Kidney (tissue), 14 donors: Measurements from ENCODE around the gene CRLF1. TPM values are rescaled to one million over a fixed set of nuclear protein-coding genes. Genes with fewer than 3 reads are reported as not detected.
"Not testable (repeated sequence)": the region's sequence is repeated elsewhere in the genome, so short reads cannot be mapped to it uniquely, and the experiment has no call there.

Experiments used
- DNase-seq, 5 donors: peaks; one replicate each; pipeline ENCODE4 v3.0.0-alpha.2; 2013 to 2020
- FAIRE-seq: peaks from 2 replicates; lab custom pipeline; 2012; peaks lifted over from hg19 to GRCh38; lab: Jason Lieb, UNC
- H3K27ac ChIP-seq, 2 donors: one replicate each; pipeline ENCODE4 v1.7.0; 2013; ENCODE audit warnings: low read depth in 2 of 2, low read length in 2 of 2, inconsistent platforms in 1 of 2
- H3K27me3 ChIP-seq: one replicate; pipeline ENCODE4 v1.7.1; 2013; ENCODE audit warnings: low read length, inconsistent platforms; ENCODE audit not compliant: control insufficient read depth, insufficient read depth
- H3K36me3 ChIP-seq, 3 donors: one replicate each; pipeline versions ENCODE4 v1.7.0 to v1.7.1; 2013; ENCODE audit warnings: low read length in 3 of 3, control low read depth in 1 of 3, inconsistent platforms in 1 of 3; ENCODE audit not compliant: insufficient read depth in 3 of 3, control insufficient read depth in 2 of 3
- H3K4me1 ChIP-seq, 3 donors: one replicate each; pipeline versions ENCODE4 v1.7.0 to v1.7.1; 2013; ENCODE audit warnings: low read length in 3 of 3, inconsistent platforms in 1 of 3, low read depth in 1 of 3; ENCODE audit not compliant: control insufficient read depth in 2 of 3, insufficient read depth in 2 of 3
- H3K4me3 ChIP-seq, 3 donors: one replicate each; pipeline versions ENCODE4 v1.7.0 to v1.8.1; 2013; ENCODE audit warnings: low read length in 3 of 3, control low read depth in 1 of 3, inconsistent platforms in 1 of 3
- H3K9ac ChIP-seq, 3 donors: one replicate each; pipeline versions ENCODE4 v1.7.0 to v1.7.1; 2013; ENCODE audit warnings: low read length in 3 of 3, control low read depth in 1 of 3, inconsistent platforms in 1 of 3
- H3K9me3 ChIP-seq, 3 donors: one replicate each; pipeline versions ENCODE4 v1.7.0 to v1.7.1; 2013; ENCODE audit warnings: low read length in 3 of 3, control low read depth in 1 of 3, inconsistent platforms in 1 of 3; ENCODE audit not compliant: control insufficient read depth in 2 of 3, insufficient read depth in 1 of 3
- intact Hi-C: fragments of 100-400 bp; cut with DNase I; formaldehyde crosslinking; loops from one replicate; pipeline ENCODE4 v1.11.1; 2022
- polyA plus RNA-seq: library from polyadenylated mRNA; stranded (reverse); fragments of 350-450 nt; fragmentation: Illumina TruSeq; extraction: RNeasy Lipid Tissue Mini Kit (QIAGEN cat#74804); gene quantifications from one replicate; pipeline ENCODE4 v1.2.3, GENCODE V29; 2014; ENCODE audit warnings: low read depth, low replicate concordance; ENCODE audit not compliant: insufficient read depth
- total RNA-seq: library from RNA; stranded (reverse); fragmentation: NEBNext Ultra II Directional; extraction: Animal tissue kit (Norgen Biotek cat#: 25700); gene quantifications from one replicate; pipeline ENCODE4 v1.2.1, GENCODE V29; 2021
- TF ChIP-seq, protein P1 (sequence below): IDR thresholded peaks from 3 replicates; pipeline ENCODE4 v1.5.1; 2012; ENCODE audit warnings: mild to moderate bottlenecking, moderate library complexity, borderline replicate concordance; ENCODE audit not compliant: insufficient read depth; ENCODE audit errors: extremely low read depth
- donor health status: control.
- donor health status: control.
- donor health status: control.
- donor health status: control.
- donor health status: control.
- donor health status: DM: yes; HTN: yes; CAD: no.
- donor health status: Normal renal cell carcinoma (clear cell type).

CRLF1 gene
- total and polyA plus RNA-seq, 2 donors from 2014 or later = 6.6 to 28.9 TPM

DNA sequence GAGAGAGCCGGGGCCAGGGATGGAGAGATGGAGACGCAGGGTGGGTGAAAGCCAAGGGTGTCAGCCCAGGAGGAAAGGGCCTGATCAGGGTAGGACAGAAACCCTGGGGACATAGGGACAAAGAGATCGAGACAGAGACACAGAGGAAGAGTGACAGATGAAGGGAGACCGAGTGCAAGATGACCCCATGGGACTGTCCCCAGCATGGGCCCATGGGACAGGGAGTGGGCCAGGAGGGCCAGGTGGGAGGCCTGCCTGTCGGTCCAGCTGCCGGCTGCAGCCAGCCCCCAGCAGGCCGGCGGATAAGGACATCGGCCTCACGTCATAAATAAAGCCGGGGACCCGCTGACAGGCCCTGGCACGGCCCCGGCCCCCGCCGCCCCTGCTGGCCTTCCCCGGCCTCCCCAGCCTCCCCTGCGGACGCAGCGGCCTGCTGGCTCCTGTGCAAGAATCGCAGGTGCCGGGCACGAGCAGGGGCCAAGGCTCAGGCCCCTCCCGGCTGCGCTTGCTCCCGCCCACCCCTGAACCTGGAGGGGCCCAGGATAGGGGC is 11.7 kb downstream of the CRLF1 start:
- TF ChIP-seq, protein P1, sequence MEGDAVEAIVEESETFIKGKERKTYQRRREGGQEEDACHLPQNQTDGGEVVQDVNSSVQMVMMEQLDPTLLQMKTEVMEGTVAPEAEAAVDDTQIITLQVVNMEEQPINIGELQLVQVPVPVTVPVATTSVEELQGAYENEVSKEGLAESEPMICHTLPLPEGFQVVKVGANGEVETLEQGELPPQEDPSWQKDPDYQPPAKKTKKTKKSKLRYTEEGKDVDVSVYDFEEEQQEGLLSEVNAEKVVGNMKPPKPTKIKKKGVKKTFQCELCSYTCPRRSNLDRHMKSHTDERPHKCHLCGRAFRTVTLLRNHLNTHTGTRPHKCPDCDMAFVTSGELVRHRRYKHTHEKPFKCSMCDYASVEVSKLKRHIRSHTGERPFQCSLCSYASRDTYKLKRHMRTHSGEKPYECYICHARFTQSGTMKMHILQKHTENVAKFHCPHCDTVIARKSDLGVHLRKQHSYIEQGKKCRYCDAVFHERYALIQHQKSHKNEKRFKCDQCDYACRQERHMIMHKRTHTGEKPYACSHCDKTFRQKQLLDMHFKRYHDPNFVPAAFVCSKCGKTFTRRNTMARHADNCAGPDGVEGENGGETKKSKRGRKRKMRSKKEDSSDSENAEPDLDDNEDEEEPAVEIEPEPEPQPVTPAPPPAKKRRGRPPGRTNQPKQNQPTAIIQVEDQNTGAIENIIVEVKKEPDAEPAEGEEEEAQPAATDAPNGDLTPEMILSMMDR = no peak
- Histone ChIP-seq H3K27me3 (peaks cover 2% of the 10 kb centered on the region), H3K4me1 (peaks cover 0 to 6% (median 0%) of the 10 kb centered on the region in 3 donors)

DNA sequence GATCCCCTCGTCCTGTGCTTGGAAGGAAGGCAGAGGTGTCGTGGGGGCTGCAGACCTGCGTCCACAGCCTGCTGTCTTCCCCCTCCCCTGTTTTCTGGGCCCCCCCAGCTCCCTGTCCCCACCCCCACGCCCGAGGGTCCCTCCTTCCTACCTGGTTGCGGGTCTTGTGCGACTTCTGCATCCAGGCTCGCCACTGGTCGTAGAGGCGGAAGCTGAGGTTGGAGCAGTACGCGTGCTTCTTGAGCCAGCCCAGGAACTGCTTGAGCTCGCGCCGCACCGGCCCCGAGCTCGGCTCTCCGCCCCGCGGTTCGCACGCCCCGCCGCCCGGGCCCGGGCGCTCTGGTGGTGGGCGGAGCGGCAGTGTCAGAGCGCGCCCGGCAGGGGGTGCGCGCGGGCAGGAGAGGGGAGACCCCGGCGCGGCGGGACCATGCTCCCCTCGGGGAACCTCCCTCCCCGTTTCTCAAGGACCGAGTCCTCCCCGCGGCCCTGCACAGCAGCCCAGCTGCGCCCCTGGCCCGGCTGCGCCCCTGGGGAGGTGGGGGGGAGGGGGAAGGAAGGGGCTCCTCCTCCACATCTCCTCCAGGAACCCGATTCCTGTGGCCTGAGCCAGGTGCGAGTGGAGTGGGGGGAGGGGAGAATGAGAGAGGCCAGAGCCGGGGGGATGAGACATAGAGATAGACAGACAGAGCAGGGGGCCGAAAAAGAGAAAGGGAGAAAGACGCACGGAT is 12.3 kb downstream of the CRLF1 start:
- peaks cover 2% of the 10 kb centered on the region for H3K27me3 ChIP-seq
- H3K9me3 ChIP-seq = no peaks in the 10 kb centered on the region
- TF ChIP-seq, protein P1 = peak; percentile 76
- DNase-seq = peak; percentile 84 to 95 (median 92)
- H3K36me3 ChIP-seq = peaks cover 0 to 3% (median 2%) of the 10 kb centered on the region in 3 donors
- H3K27ac ChIP-seq = no peak overlapping the region
- H3K4me1 ChIP-seq = peaks cover 0 to 12% (median 0%) of the 10 kb centered on the region in 3 donors
- FAIRE-seq = no peak
- H3K4me3 ChIP-seq = peak overlapping the region in 2 of 3 donors; percentile 18 to 25
- intact Hi-C loops = loop anchor here (10.0 kb wide), 1 partner anchor 251 kb away; no protein-coding TSS in a partner anchor
- peak overlapping the region in 2 of 3 donors; percentile 12 to 65 for H3K9ac ChIP-seq

More for the DNA sequence above, 11.7 kb downstream of the CRLF1 start:
- Histone ChIP-seq H3K9me3 (no peaks in the 10 kb centered on the region), H3K9ac (peak overlapping the region in 1 of 3 donors; percentile 65), H3K27ac (no peak overlapping the region), H3K36me3 (peaks cover 0 to 3% (median 2%) of the 10 kb centered on the region in 3 donors), H3K4me3 (peak overlapping the region in 2 of 3 donors; percentile 18 to 25)
- FAIRE-seq (no peak), DNase-seq (peak in 1 of 5 donors; percentile 70)
- intact Hi-C loops = loop anchor here (10.0 kb wide), 1 partner anchor 250 kb away; no protein-coding TSS in a partner anchor

DNA sequence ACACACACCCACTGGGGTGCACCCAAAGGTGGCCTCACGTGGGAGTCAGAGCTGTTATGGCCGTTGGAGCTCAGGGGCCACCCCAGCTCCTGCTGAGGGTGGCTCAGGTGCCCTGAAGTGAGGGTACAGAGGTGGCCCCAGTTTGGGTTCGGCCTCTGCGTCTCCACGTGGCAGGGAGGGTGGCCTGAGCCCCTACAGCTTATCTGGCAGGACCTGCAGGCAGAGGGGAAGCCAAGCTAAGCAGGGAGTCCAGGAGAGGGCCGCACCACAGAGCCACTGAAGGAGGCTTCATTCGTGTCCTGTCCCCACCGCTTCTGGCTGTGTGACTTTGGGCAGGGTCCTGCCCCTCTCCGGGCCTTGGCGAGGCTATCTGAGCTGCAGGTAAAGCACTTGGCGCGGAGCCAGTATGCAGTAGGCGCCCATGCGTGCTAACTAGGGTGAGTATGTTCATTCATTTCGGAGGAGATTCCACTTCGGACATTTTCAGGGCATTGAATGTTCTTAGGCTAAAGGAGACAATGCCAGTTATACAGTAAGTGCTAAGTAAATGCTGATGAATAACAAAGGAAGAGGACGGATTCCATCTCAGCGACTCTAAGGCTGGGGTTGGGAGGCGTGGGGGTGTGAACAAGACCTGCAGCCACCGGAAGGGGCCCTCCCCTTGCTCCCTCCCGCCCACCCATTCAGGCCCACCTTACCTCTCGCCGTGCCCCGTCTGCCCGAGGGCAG is 13.1 kb downstream of the CRLF1 start:
- Histone ChIP-seq H3K36me3 (peaks cover 0 to 3% (median 2%) of the 10 kb centered on the region in 3 donors), H3K9me3 (no peaks in the 10 kb centered on the region), H3K9ac (no peak overlapping the region), H3K4me1 (peaks cover 0 to 14% (median 0%) of the 10 kb centered on the region in 3 donors), H3K4me3 (no peak overlapping the region), H3K27me3 (peaks cover 2% of the 10 kb centered on the region), H3K27ac (no peak overlapping the region)
- intact Hi-C loops = loop anchor here (10.0 kb wide), 1 partner anchor 251 kb away; no protein-coding TSS in a partner anchor
- FAIRE-seq = no peak
- TF ChIP-seq, protein P1 = no peak
- DNase-seq = peak in 1 of 5 donors; percentile 65

DNA sequence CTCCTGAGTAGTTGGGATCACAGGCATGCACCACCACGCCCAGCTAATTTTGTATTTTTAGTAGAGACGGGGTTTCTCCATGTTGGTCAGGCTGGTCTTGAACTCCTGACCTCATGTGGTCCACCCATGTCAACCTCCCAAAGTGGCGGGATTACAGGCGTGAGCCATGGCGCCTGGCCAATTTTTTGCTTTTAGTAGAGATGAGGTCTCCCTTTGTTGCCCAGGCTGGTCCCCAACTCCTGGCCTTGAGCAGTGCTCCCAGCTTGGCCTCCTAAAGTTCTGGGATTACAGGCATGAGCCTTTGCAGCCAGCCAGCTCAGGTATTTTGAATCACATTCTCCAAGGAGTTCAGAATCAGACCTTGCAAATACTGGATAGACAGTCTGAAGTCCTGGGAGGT is 13.9 kb downstream of the CRLF1 start:
- FAIRE-seq, DNase-seq, H3K4me3 ChIP-seq, H3K36me3 ChIP-seq, H3K27me3 ChIP-seq, H3K27ac ChIP-seq, H3K9me3 ChIP-seq, H3K9ac ChIP-seq: not testable (repeated sequence)
- intact Hi-C loops = loop anchor here (10.0 kb wide), 1 partner anchor 252 kb away; no protein-coding TSS in a partner anchor
- peaks cover 0 to 19% (median 0%) of the 10 kb centered on the region in 3 donors for H3K4me1 ChIP-seq
